ENCODE measurements around the gene S100A4.
"Not testable (repeated sequence)": the region's sequence is repeated elsewhere in the genome, so short reads cannot be mapped to it uniquely, and the experiment has no call there.

S100A4 gene

GRCh38 chr1:153545067-153546055 is at the start of gene S100A4:
Gene S100A4, minus strand, starts transcription at chr1:153545806. Its CDS starts 1,012 bp downstream, at chr1:153544794.
- DNase-seq, result peak; percentile 99

GRCh38 chr1:153592748-153593147 is 47.1 kb upstream of the S100A4 start:
- DNase-seq, result no peak

GRCh38 chr1:153588482-153588881 is 42.9 kb upstream of the S100A4 start:
- DNase-seq, result no peak

GRCh38 chr1:153588033-153588432 is 42.4 kb upstream of the S100A4 start:
- not testable (repeated sequence) for DNase-seq

- DNase-seq, result no peak
Measured at GRCh38 chr1:153587314-153587713, 41.7 kb upstream of the S100A4 start.

GRCh38 chr1:153586347-153586746 is 40.7 kb upstream of the S100A4 start:
- no peak for DNase-seq

- no peak for DNase-seq
Measured at GRCh38 chr1:153585006-153585405, 39.4 kb upstream of the S100A4 start.

- DNase-seq, result no peak
Measured at GRCh38 chr1:153583976-153584375, 38.4 kb upstream of the S100A4 start.

GRCh38 chr1:153583514-153583913 is 37.9 kb upstream of the S100A4 start:
- not testable (repeated sequence) for DNase-seq

GRCh38 chr1:153582836-153583235 is 37.2 kb upstream of the S100A4 start:
- not testable (repeated sequence) for DNase-seq

- no peak for DNase-seq
Measured at GRCh38 chr1:153578936-153579335, 33.3 kb upstream of the S100A4 start.

- DNase-seq, result no peak
Measured at GRCh38 chr1:153578490-153578889, 32.9 kb upstream of the S100A4 start.

GRCh38 chr1:153577624-153578051 is 32.0 kb upstream of the S100A4 start:
- DNase-seq, result peak; percentile 50

- no peak for DNase-seq
Measured at GRCh38 chr1:153577138-153577537, 31.5 kb upstream of the S100A4 start.

- not testable (repeated sequence) for DNase-seq
Measured at GRCh38 chr1:153575497-153575896, 29.9 kb upstream of the S100A4 start.

- DNase-seq, result not testable (repeated sequence)
Measured at GRCh38 chr1:153575081-153575491, 29.5 kb upstream of the S100A4 start.

GRCh38 chr1:153573351-153573750 is 27.7 kb upstream of the S100A4 start:
- DNase-seq, result peak; percentile 52

- DNase-seq, result peak; percentile 90
Measured at GRCh38 chr1:153572569-153573015, 27.0 kb upstream of the S100A4 start.

GRCh38 chr1:153571706-153572105 is 26.1 kb upstream of the S100A4 start:
- no peak for DNase-seq

GRCh38 chr1:153570874-153571273 is 25.3 kb upstream of the S100A4 start:
- no peak for DNase-seq

- no peak for DNase-seq
Measured at GRCh38 chr1:153569465-153569864, 23.9 kb upstream of the S100A4 start.

GRCh38 chr1:153568367-153569099 is 22.9 kb upstream of the S100A4 start:
- DNase-seq, result peak; percentile 93

- no peak for DNase-seq
Measured at GRCh38 chr1:153567621-153568366, 22.2 kb upstream of the S100A4 start.
